Right lobe of liver (tissue), 6 donors: ENCODE data around the gene TUBA3C. TPM values are rescaled to one million over a fixed set of nuclear protein-coding genes. Genes with fewer than 3 reads are reported as not detected.
"Not testable (repeated sequence)": the region's sequence is repeated elsewhere in the genome, so short reads cannot be mapped to it uniquely, and the experiment has no call there.

ENCODE experiments used
- ATAC-seq, 4 donors: fragments of 200-7000 bp; cut with Tn5 transposase; one replicate each; pipeline ENCODE4 v1.9.1; 2020; ENCODE audit warnings: mild to moderate bottlenecking in 4 of 4, moderate library complexity in 4 of 4
- DNase-seq, 3 donors: peaks; one replicate each; pipeline ENCODE4 v3.0.0-alpha.2; 2020
- H3K27ac ChIP-seq, 3 donors: fragments of 200-600 bp; one replicate each; pipeline ENCODE4 v1.8.0; 2022
- H3K27me3 ChIP-seq, 2 donors: fragments of 200-600 bp; one replicate each; pipeline ENCODE4 v1.8.0; 2022
- H3K36me3 ChIP-seq, 4 donors: fragments of 200-600 bp; sonication (generic) in 1 of 4; one replicate each; pipeline versions ENCODE4 v1.5.1 to v1.8.0; 2017 to 2022; ENCODE audit warnings: control low read depth in 1 of 4
- H3K4me1 ChIP-seq, 4 donors: fragments of 200-600 bp; sonication (generic) in 1 of 4; one replicate each; pipeline versions ENCODE4 v1.5.1 to v1.8.0; 2017 to 2022; ENCODE audit warnings: control low read depth in 1 of 4
- H3K4me3 ChIP-seq, 3 donors: fragments of 200-600 bp; one replicate each; pipeline ENCODE4 v1.8.0; 2022
- H3K9me3 ChIP-seq, 4 donors: fragments of 200-600 bp; sonication (generic) in 1 of 4; one replicate each; pipeline versions ENCODE4 v1.5.1 to v1.8.0; 2017 to 2022; ENCODE audit warnings: control low read depth in 1 of 4
- CTCF ChIP-seq, 4 donors: fragments of 200-600 bp in 3 of 4; fragments of 450-650 bp in 1 of 4; IDR thresholded peaks; one replicate each; pipeline versions ENCODE4 v1.5.1 to v1.8.0; 2016 to 2022; ENCODE audit warnings: antibody characterized with exemption in 4 of 4, mild to moderate bottlenecking in 2 of 4
- POLR2A ChIP-seq: fragments of 450-650 bp; IDR thresholded peaks from one replicate; pipeline ENCODE4 v1.6.1; 2017; ENCODE audit warnings: antibody characterized with exemption, mild to moderate bottlenecking
- WGBS: methylation state at CpG from one replicate; pipeline ENCODE4 v1.1.6; 2018; ENCODE audit warnings: low coverage, low lambda C conversion rate; ENCODE audit not compliant: insufficient coverage; ENCODE audit errors: missing lambda C conversion rate; 5-methylcytosine and 5-hydroxymethylcytosine counted together
- intact Hi-C, 2 donors: fragments of 100-400 bp; cut with DNase I; formaldehyde crosslinking; loops; one replicate each; pipeline versions ENCODE4 v1.11.2 to v1.14.1; 2022
- total RNA-seq, 6 experiments: library from RNA; depleted of rRNA in 2 of 6; stranded (reverse); fragments of >200 nt in 2 of 6; fragmentation: NEBNext Ultra II Directional in 3 of 6; extraction: Animal tissue kit (Norgen Biotek cat#: 25700) in 3 of 6; gene quantifications; one replicate each; pipeline versions ENCODE4 v1.1.0 to v1.2.4, GENCODE V29; 2016 to 2023
- donor health status: DM: no; HTN: yes; CAD: no.
- donor health status: DM: no; HTN: no; CAD: no.
- donor health status: DM: no; HTN: no; CAD: no.
- donor health status: DM: no; HTN: yes; CAD: no.
- donor health status: DM: no; HTN: yes; CAD: no.

Gene TUBA3C
- total RNA-seq, 6 experiments from 2014 or later: not detected

- 83% methylated on average over 8 of the region's 24 CpGs for WGBS
- Histone ChIP-seq H3K27ac (no peak overlapping the region), H3K36me3 (no peaks in the 10 kb centered on the region), H3K27me3 (no peaks in the 10 kb centered on the region), H3K4me3 (no peak overlapping the region), H3K4me1 (no peaks in the 10 kb centered on the region), H3K9me3 (no peaks in the 10 kb centered on the region)
- intact Hi-C loops: no loop called here
- no peak for ATAC-seq
- DNase-seq: no peak
- TF ChIP-seq CTCF (IDR thresholded peaks at IDR 0.05): no peak
- TF ChIP-seq POLR2A: no peak
Observed at GRCh38 chr13:19181021-19181620, 503 bp downstream of the TUBA3C start.

- no peak for ATAC-seq
- no peak for TF ChIP-seq POLR2A
- TF ChIP-seq CTCF (IDR thresholded peaks at IDR 0.05): no peak
- H3K9me3 ChIP-seq: no peaks in the 10 kb centered on the region
- no peaks in the 10 kb centered on the region for H3K4me1 ChIP-seq
- no peaks in the 10 kb centered on the region for H3K36me3 ChIP-seq
- DNase-seq: no peak
- no peaks in the 10 kb centered on the region for H3K27me3 ChIP-seq
- WGBS: 63% methylated on average over 6 of the region's 7 CpGs
- no peak overlapping the region for H3K4me3 ChIP-seq
- intact Hi-C loops: no loop called here
- H3K27ac ChIP-seq: no peak overlapping the region
Observed at GRCh38 chr13:19179916-19180315, 1.7 kb downstream of the TUBA3C start.

GRCh38 chr13:19178901-19179593 is 2.6 kb downstream of the TUBA3C start:
- H3K4me3 ChIP-seq: no peak overlapping the region
- no peaks in the 10 kb centered on the region for H3K9me3 ChIP-seq
- H3K4me1 ChIP-seq: no peaks in the 10 kb centered on the region
- DNase-seq (no peak), ATAC-seq (no peak)
- no peak overlapping the region for H3K27ac ChIP-seq
- no peak for TF ChIP-seq CTCF (IDR thresholded peaks at IDR 0.05)
- TF ChIP-seq POLR2A: no peak
- no peaks in the 10 kb centered on the region for H3K27me3 ChIP-seq
- intact Hi-C loops: no loop called here
- WGBS: 74% methylated on average over 13 of the region's 15 CpGs
- H3K36me3 ChIP-seq: no peaks in the 10 kb centered on the region

GRCh38 chr13:19176981-19177776 is 4.4 kb downstream of the TUBA3C start:
- H3K36me3 ChIP-seq, H3K9me3 ChIP-seq, intact Hi-C loops, H3K27me3 ChIP-seq, ATAC-seq, DNase-seq, H3K4me3 ChIP-seq, H3K4me1 ChIP-seq, H3K27ac ChIP-seq: not testable (repeated sequence)
- 73% methylated on average over 14 of the region's 36 CpGs for WGBS

GRCh38 chr13:19173752-19174151 is 7.9 kb downstream of the TUBA3C start:
- WGBS: 42% methylated on average over 7 of the region's 16 CpGs
- intact Hi-C loops: no loop called here
- Histone ChIP-seq H3K27ac (no peak overlapping the region), H3K27me3 (no peaks in the 10 kb centered on the region), H3K4me1 (no peaks in the 10 kb centered on the region), H3K36me3 (no peaks in the 10 kb centered on the region), H3K9me3 (no peaks in the 10 kb centered on the region), H3K4me3 (no peak overlapping the region)
- TF ChIP-seq CTCF (IDR thresholded peaks at IDR 0.05) (no peak), POLR2A (no peak)
- ATAC-seq (no peak), DNase-seq (no peak)
